Measurements from ENCODE around the gene LIMK1. TPM values are rescaled to one million over a fixed set of nuclear protein-coding genes. Genes with fewer than 3 reads are reported as not detected.

Gene LIMK1
- total and polyA plus RNA-seq, 2 of the 13 experiments (the other 11 are each of a cell fraction or from before 2014, with no cell fraction given): 8.9 to 18.8 TPM

DNA sequence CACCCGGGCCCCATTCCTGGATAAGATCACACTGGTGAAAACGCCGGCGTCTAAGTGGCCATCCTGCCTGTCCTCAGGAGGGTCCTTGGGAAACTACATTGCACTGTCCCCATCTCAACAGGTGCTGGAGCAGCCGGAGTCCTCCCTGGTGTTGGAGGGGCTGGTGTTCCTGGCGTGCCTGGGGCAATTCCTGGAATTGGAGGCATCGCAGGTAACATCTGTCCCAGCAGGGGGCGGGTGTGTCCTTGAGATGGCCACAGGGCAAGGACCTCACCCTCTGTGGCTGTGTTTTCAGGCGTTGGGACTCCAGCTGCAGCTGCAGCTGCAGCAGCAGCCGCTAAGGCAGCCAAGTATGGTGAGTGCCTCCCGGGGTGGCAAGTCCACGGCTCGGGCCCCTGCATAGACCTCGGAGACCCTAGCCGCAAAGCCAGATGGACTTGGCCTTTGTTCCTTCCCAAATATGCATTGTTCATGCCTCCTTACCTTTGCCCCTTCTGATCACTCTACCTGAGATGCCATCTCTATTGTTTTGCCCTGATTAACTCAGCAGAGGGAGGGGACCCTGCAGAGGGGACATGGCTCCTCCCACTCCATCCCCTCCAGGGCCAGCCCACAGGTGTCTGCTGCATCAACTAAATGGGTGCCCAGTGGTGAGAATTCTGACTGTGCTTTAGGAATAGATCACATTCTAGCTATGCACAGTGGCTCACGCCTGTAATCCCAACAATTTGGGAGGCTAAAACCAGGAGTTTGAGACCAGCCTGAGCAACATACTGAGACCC lies 31.8 kb upstream of the LIMK1 start (continued):
- TF ChIP-seq, protein P1, sequence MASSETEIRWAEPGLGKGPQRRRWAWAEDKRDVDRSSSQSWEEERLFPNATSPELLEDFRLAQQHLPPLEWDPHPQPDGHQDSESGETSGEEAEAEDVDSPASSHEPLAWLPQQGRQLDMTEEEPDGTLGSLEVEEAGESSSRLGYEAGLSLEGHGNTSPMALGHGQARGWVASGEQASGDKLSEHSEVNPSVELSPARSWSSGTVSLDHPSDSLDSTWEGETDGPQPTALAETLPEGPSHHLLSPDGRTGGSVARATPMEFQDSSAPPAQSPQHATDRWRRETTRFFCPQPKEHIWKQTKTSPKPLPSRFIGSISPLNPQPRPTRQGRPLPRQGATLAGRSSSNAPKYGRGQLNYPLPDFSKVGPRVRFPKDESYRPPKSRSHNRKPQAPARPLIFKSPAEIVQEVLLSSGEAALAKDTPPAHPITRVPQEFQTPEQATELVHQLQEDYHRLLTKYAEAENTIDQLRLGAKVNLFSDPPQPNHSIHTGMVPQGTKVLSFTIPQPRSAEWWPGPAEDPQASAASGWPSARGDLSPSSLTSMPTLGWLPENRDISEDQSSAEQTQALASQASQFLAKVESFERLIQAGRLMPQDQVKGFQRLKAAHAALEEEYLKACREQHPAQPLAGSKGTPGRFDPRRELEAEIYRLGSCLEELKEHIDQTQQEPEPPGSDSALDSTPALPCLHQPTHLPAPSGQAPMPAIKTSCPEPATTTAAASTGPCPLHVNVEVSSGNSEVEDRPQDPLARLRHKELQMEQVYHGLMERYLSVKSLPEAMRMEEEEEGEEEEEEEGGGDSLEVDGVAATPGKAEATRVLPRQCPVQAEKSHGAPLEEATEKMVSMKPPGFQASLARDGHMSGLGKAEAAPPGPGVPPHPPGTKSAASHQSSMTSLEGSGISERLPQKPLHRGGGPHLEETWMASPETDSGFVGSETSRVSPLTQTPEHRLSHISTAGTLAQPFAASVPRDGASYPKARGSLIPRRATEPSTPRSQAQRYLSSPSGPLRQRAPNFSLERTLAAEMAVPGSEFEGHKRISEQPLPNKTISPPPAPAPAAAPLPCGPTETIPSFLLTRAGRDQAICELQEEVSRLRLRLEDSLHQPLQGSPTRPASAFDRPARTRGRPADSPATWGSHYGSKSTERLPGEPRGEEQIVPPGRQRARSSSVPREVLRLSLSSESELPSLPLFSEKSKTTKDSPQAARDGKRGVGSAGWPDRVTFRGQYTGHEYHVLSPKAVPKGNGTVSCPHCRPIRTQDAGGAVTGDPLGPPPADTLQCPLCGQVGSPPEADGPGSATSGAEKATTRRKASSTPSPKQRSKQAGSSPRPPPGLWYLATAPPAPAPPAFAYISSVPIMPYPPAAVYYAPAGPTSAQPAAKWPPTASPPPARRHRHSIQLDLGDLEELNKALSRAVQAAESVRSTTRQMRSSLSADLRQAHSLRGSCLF (CRISPR knock-in tag; IDR thresholded peaks at IDR 0.05; ENCODE audit: borderline replicate concordance): no peak
- TF ChIP-seq CCDC6 (CRISPR knock-in tag; IDR thresholded peaks at IDR 0.05) (no peak), KDM2A (CRISPR knock-in tag; IDR thresholded peaks at IDR 0.05; ENCODE audit: borderline replicate concordance, low read depth) (0 out of 2 replicates have a peak, but pooled peaks have one; percentile 49), ZNF512B (CRISPR knock-in tag; IDR thresholded peaks at IDR 0.05; ENCODE audit: borderline replicate concordance) (no peak), POGZ (CRISPR knock-in tag; IDR thresholded peaks at IDR 0.05) (no peak), SOX6 (IDR thresholded peaks at IDR 0.05) (no peak), SOX6 (CRISPR knock-in tag; IDR thresholded peaks at IDR 0.05) (no peak), ZNF644 (CRISPR knock-in tag; IDR thresholded peaks at IDR 0.05; ENCODE audit: low read depth) (no peak), ZNF543 (CRISPR knock-in tag; IDR thresholded peaks at IDR 0.05) (no peak), KDM3A (CRISPR knock-in tag; IDR thresholded peaks at IDR 0.05; ENCODE audit: low read depth) (no peak), MYC (CRISPR knock-in tag; IDR thresholded peaks at IDR 0.05; ENCODE audit: borderline replicate concordance) (no peak), MXD3 (CRISPR knock-in tag; IDR thresholded peaks at IDR 0.05) (no peak), RFXANK (CRISPR knock-in tag; IDR thresholded peaks at IDR 0.05) (no peak), XRCC5 (optimal IDR thresholded peaks at IDR 0.05; ENCODE audit: low read length) (peak; percentile 66), MED13 (CRISPR knock-in tag; IDR thresholded peaks at IDR 0.05) (no peak), GMEB2 (CRISPR knock-in tag; IDR thresholded peaks at IDR 0.05; ENCODE audit: low read depth) (no peak)

Measured in HepG2 (cell line).